AG04450 (cell line): ENCODE measurements around the gene TAS2R5. TPM values are rescaled to one million over a fixed set of nuclear protein-coding genes. Genes with fewer than 3 reads are reported as not detected.
"Not testable (repeated sequence)": the region's sequence is repeated elsewhere in the genome, so short reads cannot be mapped to it uniquely, and the experiment has no call there.

Experiments used
- CTCF ChIA-PET: fragments of 300-600, 350-600 bp; formaldehyde crosslinking; extraction: SDS; loops from one replicate; lab custom pipeline; 2022; ENCODE audit warnings: antibody characterized with exemption, inconsistent platforms; lab: Charles Lee
- POLR2A ChIA-PET: fragments of 350-600 bp; formaldehyde crosslinking; extraction: SDS; loops from one replicate; lab custom pipeline; 2021; ENCODE audit warnings: antibody characterized with exemption, inconsistent platforms; lab: Yijun Ruan, JAX
- DNase-seq: peaks from one replicate; pipeline ENCODE4 v3.0.0-alpha.2; 2011; ENCODE audit warnings: low read depth, low spot score
- H3K27ac ChIP-seq: one replicate; pipeline ENCODE4 v1.5.1; 2012; ENCODE audit warnings: low read depth, low read length, control low read depth
- H3K27me3 ChIP-seq: one replicate; pipeline ENCODE4 v1.6.0; 2012; ENCODE audit warnings: low read length; ENCODE audit not compliant: control insufficient read depth, insufficient read depth
- H3K4me3 ChIP-seq: 2 replicates; pipeline ENCODE4 v1.5.1; 2011; ENCODE audit warnings: mild to moderate bottlenecking, low read depth, low read length, control low read depth
- H3K9me3 ChIP-seq: 2 replicates; pipeline ENCODE4 v1.5.1; 2012; ENCODE audit warnings: low read length; ENCODE audit not compliant: control insufficient read depth, insufficient read depth
- polyA plus RNA-seq: library from polyadenylated mRNA; depleted of rRNA; stranded (reverse); fragments of >200 nt; gene quantifications from 2 replicates; pipeline ENCODE4 v1.2.3, GENCODE V29; 2011
- TF ChIP-seq, protein P1 (sequence below): IDR thresholded peaks from 2 replicates; pipeline ENCODE4 v1.5.1; 2011; ENCODE audit warnings: low read depth, low read length, control low read depth, inconsistent platforms

The TAS2R5 gene
- polyA plus RNA-seq, 1 experiment: 0.81 TPM

DNA sequence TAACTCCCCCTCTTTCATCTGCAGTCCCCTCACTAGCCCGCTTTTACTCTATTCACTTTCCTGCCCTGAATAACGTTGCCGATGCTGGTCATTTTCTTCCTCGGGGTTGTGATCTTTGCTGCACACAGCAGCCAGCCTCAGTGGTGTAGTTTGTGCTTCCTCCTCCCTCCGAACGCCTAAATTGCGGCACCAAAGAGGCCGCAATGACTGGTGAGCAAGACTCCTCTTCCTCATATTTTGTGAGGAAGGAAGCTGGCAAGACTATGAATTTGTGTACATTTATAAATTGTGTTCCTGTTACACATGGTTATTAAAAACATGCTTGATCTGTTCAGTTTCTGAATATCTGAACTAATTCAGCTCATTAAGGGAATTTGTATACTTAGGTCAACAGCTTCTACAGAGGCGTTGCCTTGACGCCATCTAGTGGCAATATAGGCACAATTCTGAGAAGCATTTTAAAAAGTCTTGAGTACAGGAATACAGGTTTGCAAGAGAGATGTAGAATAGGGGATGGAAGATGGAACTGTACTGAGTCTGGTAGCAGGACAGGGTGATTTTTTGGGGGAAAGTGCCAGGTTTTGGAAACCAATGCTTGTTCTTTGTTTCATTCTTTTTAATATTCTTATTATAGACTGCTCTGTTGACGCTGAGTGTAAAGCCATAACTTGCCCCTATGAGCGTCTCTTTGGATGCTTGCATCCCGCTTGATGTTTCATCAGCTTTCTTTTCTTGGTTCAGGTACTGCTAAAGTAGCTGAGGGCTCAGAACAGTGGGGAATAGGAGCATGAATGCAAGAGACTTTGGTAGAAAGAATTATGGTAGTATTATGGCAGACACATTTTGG lies 4.1 kb upstream of the TAS2R5 start:
- H3K27ac ChIP-seq: no peak overlapping the region
- no peaks in the 10 kb centered on the region for H3K27me3 ChIP-seq
- TF ChIP-seq, protein P1, sequence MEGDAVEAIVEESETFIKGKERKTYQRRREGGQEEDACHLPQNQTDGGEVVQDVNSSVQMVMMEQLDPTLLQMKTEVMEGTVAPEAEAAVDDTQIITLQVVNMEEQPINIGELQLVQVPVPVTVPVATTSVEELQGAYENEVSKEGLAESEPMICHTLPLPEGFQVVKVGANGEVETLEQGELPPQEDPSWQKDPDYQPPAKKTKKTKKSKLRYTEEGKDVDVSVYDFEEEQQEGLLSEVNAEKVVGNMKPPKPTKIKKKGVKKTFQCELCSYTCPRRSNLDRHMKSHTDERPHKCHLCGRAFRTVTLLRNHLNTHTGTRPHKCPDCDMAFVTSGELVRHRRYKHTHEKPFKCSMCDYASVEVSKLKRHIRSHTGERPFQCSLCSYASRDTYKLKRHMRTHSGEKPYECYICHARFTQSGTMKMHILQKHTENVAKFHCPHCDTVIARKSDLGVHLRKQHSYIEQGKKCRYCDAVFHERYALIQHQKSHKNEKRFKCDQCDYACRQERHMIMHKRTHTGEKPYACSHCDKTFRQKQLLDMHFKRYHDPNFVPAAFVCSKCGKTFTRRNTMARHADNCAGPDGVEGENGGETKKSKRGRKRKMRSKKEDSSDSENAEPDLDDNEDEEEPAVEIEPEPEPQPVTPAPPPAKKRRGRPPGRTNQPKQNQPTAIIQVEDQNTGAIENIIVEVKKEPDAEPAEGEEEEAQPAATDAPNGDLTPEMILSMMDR: peak; percentile 85
- no peak overlapping the region for H3K4me3 ChIP-seq
- H3K9me3 ChIP-seq: no peaks in the 10 kb centered on the region
- ChIA-PET POLR2A (no interaction called here), CTCF (interaction anchor here (0.5 to 4.0 kb wide), 39 partner anchors 8 to 541 kb away, joined by 3 to 51 read pairs (median 4); partner anchors contain the start of genes SSBP1, TAS2R3 and TAS2R4)
- peak; percentile 16 for DNase-seq

DNA sequence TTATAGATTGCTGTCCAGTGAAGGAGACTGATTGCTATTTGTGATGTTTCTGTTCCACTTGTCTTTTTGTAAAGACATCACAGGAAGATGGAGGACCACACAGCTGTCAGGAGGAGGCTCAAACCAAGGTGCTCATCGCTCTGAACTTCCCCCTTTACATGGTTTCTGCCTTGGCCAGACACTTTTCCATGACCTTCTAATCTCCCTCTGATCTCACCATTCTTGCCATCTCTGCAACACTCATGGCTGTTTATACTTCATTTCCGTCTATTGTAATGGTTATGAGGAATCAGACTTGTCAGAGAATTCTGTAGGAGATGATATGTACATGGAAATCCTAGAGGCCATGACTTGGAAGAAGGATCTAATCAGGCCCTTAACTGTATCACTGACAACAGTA lies 1.7 kb upstream of the TAS2R5 start:
- POLR2A ChIA-PET: no interaction called here
- Histone ChIP-seq H3K27ac (no peak overlapping the region), H3K9me3 (no peaks in the 10 kb centered on the region), H3K27me3 (no peaks in the 10 kb centered on the region), H3K4me3 (no peak overlapping the region)
- DNase-seq: no peak
- CTCF ChIA-PET: interaction anchor here (1.0 to 1.7 kb wide), 4 partner anchors 50 to 138 kb away, joined by 3 to 5 read pairs (median 4); partner anchors contain the start of gene SSBP1
- TF ChIP-seq, protein P1: no peak

DNA sequence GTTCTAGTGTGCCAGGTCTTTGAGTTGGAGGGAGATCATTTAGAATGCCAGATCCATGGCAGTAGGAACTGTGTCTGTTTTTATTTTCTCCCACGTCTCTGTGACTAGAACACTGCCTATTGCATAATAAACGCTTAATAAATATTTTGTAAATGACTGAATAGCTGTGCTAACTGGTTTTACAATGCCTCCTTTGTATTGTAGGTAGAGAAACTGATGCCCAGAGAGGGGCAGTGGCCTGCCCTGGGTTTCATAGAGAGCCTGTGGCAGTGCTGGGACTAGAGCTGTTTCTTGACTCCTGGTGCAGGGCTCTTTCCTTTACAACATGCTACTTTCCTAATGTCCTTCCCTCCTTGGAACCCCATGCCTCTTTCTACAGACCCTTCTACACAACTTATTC lies 2.5 kb downstream of the TAS2R5 start:
- no peak for DNase-seq
- TF ChIP-seq, protein P1: no peak
- no peak overlapping the region for H3K27ac ChIP-seq
- POLR2A ChIA-PET: no interaction called here
- no peaks in the 10 kb centered on the region for H3K27me3 ChIP-seq
- H3K9me3 ChIP-seq: no peaks in the 10 kb centered on the region
- CTCF ChIA-PET: interaction anchor here (0.6 kb wide), 1 partner anchor 198 kb away, joined by 3 read pairs; no protein-coding TSS in a partner anchor
- no peak overlapping the region for H3K4me3 ChIP-seq

DNA sequence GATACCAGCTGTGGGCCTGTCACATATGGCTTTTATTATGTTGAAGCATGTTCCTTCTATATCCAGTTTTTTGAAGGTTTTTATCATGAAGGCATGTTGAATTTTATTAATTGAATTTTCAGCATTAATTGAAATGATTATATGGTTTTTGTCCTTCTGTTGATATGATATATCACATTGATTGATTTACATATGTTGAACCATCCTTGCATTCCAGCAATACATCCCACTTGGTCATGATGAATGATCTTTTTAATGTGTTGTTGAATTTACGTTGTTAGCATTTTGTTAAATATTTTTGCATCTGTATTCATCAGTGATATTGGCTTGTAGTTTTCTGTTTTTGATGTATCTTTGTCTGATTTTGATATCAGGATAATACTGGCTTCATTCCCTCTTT lies 30.1 kb downstream of the TAS2R5 start:
- CTCF ChIA-PET: no interaction called here
- H3K9me3 ChIP-seq: no peaks in the 10 kb centered on the region
- H3K27me3 ChIP-seq: no peaks in the 10 kb centered on the region
- H3K4me3 ChIP-seq: no peak overlapping the region
- TF ChIP-seq, protein P1: no peak
- no peak for DNase-seq
- no peak overlapping the region for H3K27ac ChIP-seq
- POLR2A ChIA-PET: no interaction called here

DNA sequence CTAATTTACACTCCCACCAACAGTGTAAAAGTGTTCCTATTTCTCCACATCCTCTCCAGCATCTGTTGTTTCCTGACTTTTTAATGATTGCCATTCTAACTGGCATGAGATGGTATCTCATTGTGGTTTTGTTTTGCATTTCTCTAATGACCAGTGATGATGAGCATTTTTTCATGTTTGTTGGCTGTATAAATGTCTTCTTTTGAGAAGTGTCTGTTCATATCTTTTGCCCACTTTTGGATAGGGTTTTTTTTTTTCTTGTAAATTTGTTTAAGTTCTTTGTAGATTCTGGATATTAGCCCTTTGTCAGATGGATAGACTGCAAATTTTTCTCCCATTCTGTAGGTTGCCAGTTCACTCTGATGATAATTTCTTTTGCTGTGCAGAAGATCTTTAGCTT lies 32.4 kb downstream of the TAS2R5 start:
- POLR2A ChIA-PET, CTCF ChIA-PET, H3K9me3 ChIP-seq, DNase-seq, H3K27ac ChIP-seq, H3K27me3 ChIP-seq, H3K4me3 ChIP-seq: not testable (repeated sequence)
